Measurements from ENCODE around the gene TUBA1C. TPM values are rescaled to one million over a fixed set of nuclear protein-coding genes. Genes with fewer than 3 reads are reported as not detected.

The TUBA1C gene
- total and polyA plus RNA-seq, 9 of the 15 experiments (the other 6 are each of a cell fraction or from before 2014, with no cell fraction given), result 755 to 3,012 (median 914) TPM

- TF ChIP-seq ZBTB17 (CRISPR knock-in tag; IDR thresholded peaks at IDR 0.05) (no peak), MCM2 (IDR thresholded peaks at IDR 0.05; ENCODE audit: low read depth) (no peak), ZBTB5 (IDR thresholded peaks at IDR 0.05) (no peak), RNF219 (CRISPR knock-in tag; IDR thresholded peaks at IDR 0.05) (no peak), ZFP36 (IDR thresholded peaks at IDR 0.05; ENCODE audit: low read depth, low read length, partially characterized antibody) (no peak), SOX6 (IDR thresholded peaks at IDR 0.05) (peak; percentile 95), TEAD2 (tag; IDR thresholded peaks at IDR 0.05) (0 out of 2 replicates have a peak, but pooled peaks have one; percentile 34), BCL6 (CRISPR knock-in tag; IDR thresholded peaks at IDR 0.05) (0 out of 2 replicates have a peak, but pooled peaks have one; percentile 19), ID3 (CRISPR knock-in tag; IDR thresholded peaks at IDR 0.05) (no peak), ID3 (tag; IDR thresholded peaks at IDR 0.05) (peak; percentile 52), ZNF175 (CRISPR knock-in tag; IDR thresholded peaks at IDR 0.05; ENCODE audit: low read depth) (peak; percentile 75), ZNF57 (CRISPR knock-in tag; IDR thresholded peaks at IDR 0.05) (no peak), ATF1 (CRISPR knock-in tag; IDR thresholded peaks at IDR 0.05) (no peak), ATF1 (tag; IDR thresholded peaks at IDR 0.05) (no peak), CREB1 (IDR thresholded peaks at IDR 0.05) (peak; percentile 74), CREB1 (CRISPR knock-in tag; IDR thresholded peaks at IDR 0.05) (0 out of 2 replicates have a peak, but pooled peaks have one; percentile 32), DNMT1 (IDR thresholded peaks at IDR 0.05) (no peak), ZNF76 (CRISPR knock-in tag; IDR thresholded peaks at IDR 0.05; ENCODE audit: borderline replicate concordance) (no peak), SETDB1 (IDR thresholded peaks at IDR 0.05; ENCODE audit: low read length) (no peak), CHAMP1 (IDR thresholded peaks at IDR 0.05) (peak; percentile 91)
- TF ChIP-seq, protein P1, sequence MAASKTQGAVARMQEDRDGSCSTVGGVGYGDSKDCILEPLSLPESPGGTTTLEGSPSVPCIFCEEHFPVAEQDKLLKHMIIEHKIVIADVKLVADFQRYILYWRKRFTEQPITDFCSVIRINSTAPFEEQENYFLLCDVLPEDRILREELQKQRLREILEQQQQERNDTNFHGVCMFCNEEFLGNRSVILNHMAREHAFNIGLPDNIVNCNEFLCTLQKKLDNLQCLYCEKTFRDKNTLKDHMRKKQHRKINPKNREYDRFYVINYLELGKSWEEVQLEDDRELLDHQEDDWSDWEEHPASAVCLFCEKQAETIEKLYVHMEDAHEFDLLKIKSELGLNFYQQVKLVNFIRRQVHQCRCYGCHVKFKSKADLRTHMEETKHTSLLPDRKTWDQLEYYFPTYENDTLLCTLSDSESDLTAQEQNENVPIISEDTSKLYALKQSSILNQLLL (CRISPR knock-in tag; IDR thresholded peaks at IDR 0.05; ENCODE audit: borderline replicate concordance), result no peak
These were observed 31.7 kb upstream of the TUBA1C start (continued) for GRCh38 chr12:49232940-49233841.

Data from K562 (cell line).